GM18909 (cell line): ENCODE measurements around the gene CBX2.

Experiments used
- ATAC-seq: cut with Tn5 transposase; IDR thresholded peaks from one replicate; pipeline ENCODE4 v1.9.1; 2021; ENCODE audit warnings: mild to moderate bottlenecking; ENCODE audit not compliant: unreplicated experiment, poor library complexity

The CBX2 gene

DNA sequence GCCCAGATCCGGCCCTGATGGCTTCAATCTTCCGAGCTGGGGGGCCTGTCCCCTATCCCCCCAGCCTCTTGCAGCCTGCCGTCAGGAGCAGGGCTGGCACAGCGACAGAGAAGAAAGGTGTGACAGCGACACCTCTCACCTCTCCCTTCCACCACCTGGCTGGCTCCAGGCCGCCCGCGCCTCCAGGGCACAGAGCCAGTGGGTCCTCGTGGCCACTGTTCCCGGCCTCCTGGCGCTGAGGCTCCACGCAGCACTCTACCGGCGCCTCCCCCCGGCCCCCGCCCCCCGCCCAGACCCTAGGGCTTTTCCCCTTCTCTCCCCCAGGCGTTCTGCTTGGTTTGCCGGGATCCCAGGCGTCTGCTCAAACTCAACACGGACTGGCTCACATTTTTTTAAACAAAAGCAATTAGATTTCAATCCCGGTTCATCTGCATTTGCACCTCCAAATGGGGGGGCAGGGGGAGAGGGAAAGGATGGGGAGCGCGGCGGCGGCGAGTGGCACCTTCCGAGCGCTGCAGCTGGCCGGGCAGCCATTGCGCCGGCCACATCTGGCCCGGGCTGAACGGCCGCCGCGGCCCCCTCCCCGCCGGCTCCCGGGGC is 31.7 kb downstream of the CBX2 start:
- ATAC-seq, result no peak

DNA sequence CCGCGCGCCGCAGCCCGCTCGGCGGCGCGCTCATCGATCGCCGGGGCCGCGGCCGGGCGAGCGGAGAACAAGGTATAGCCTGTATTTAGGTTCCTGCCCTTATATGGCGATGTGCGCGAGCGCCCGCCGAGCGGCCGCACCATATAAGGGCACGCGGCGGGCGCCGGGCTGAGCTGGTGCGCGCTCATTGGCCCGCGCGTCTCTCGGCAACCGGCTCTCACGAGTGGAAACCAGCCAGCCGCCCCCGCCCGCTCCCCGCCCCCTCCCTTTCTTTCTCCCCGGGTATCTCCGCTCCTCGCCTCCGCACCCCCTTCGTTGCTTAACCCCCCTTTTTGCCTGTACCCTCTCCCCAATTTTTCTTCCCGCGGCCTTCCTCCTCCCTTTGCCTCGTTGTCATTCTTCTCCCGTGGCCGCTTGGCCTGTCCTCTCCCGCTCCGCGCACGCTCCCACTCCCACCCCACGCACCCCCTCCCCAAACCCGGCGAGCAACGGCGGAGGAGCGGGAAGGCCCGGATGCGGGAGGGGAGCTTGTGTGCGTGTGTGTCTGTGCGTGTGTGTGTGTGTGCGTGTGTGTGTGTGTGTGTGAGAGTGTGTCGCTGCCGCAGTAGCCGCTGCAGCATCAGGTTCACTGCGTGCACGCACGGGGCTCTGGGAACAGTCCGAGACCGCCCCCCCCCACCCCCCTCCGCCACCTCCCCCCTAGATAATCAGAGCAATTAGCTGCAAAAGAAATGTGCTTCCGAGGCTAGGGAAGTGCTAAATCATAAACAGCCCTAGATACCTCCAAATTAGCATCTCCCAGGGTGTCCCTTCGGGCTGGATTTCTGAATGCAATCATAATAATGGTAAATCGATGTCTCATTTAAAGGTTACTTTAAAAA is 32.4 kb downstream of the CBX2 start:
- peak; percentile 81 for ATAC-seq

DNA sequence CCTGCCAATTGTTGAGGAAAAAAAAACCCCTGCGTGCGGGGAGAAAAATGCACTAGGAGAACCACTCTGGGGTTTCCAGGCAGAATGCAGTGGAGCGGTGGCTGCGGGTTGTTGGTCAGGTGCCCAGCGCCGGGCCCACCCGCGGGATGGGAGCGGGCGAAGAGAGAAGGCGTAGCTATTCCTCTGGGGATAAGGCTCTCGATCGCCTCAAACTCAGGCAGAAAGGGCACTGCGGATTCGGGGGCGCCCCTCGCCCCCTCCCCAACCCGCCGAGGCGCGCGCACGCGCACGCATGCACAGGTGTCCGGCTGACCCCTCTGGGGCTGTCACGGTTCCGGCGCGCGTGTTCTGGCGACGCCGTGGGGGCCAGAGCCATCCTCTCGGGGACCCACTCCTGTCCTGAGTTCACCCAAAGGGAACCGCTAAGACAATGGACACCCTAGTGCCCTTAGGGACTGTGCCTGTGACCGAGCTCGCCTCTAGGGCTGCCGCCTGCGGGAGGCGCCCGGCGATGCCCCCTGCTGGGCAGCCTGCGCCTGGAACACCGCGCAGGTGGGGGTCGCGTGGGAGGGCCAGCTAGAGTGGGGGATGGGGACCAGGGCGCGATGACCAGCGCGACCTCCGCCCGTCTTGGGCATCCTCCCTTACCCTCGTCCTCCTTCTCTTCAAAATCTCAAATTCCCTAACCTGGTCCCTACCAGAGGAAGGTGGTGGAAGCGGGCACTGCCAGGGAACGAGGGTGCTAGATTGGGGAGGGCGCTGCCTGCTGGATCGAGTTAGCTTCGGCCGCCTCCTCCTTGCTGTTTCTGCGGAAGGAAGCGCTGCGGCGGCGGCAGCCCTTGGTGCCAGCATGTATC is 33.3 kb downstream of the CBX2 start:
- no peak for ATAC-seq

DNA sequence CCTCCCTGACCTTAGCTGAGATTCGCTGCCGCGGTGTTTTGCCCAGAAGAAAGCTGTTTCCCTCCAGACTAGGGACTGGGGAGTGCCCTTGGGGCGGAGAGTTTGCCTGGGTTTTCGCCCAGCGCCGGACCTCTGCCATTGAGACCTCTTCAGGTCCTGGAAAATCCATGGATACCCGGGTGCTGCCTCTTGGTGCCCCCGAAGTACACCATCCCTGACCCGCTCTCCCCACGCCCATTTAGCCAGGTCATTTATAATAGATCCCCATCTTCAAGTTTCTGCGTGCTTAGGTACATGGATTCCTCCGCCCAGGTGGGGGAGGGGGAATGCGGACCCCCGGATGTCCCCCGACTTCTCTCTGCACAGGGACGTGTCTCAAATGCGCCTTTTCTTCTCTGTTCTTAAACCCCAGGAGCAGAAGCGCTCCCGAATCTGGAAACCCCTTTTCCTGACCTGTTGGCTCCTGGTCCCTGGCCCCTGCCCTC is 34.0 kb downstream of the CBX2 start:
- no peak for ATAC-seq

DNA sequence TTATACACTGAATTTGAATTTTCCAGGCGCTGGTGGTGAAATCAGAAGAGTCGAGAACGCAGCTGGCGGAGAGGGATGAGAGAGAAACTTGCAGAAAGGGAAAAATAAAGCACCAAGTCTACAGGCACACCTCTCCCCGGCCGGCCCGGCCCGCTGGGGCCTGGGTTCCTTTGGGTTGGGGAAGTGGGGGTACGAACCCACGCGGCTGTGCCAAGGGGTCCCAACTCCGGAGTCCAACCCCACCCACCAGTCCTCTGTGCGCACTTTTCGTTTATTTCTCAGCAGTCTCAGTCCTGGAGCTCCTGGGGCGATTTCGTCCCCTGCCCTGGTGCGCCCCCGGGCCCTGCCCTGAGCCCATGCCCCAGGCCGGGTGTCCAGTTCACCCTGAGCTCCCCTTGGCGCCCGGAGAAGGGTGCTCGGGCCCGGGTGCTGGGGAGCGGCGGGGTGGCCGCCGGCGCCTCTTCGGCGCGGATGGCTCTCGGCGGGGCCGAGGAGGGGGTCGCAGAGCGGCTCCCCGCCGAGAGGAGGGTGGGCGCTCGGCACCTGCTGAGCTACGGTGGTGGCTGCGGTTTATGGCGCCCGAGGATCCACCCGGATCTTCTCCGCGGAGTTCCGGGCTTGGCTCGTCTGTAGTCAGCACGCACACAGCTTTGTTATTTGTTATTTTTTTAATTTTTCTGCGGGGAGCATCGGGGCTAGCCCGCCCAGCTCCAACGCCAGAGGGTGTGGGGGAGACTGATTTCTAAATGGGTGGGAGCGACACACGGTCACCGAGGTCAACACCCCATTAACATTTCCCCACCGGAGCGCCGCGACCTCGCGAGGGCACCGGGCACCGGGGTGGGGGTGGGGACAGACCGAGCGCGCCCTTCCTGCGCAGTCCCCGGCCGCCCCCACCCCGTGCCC is 34.7 kb downstream of the CBX2 start:
- no peak for ATAC-seq

DNA sequence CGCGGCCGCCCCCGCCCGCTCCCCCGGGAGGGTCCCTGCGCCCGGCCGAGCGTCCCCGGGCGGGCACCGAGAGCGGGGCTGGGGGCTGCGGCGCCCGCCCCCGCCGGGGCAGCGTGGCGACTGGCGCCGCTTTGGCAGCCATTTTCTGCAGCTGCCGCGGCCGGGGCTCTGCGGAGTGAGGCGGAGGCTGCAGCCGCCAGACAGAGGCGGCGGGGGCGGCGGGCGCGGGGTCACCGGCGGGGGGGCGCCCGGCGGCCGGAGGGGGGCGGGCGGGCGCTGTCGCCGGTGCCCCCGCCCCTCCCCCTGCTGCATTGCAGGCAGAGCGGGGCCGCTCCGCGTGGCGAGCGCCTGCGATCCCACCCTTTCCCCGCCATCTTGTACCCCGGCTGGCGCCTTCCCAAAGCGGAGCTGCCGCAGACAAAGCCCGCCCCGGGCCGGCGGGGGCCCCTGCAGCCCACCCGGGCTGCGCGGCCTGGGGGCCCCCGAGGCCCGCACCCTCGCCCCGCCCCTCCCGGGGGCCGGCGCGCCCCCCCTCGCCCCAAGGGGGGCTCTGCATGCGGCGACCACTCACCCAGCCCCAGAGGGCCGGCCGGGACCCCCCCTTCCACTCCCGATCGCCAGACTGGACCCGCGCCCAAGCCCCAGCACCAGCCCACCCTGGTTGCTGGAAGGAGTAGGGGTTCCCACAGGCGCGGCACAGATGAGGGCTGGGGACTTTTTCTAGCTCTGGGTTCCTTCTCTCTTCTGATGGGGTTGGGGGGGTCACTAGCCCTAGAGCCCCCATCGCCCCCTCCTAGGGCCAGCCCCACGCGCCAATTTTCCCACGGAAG is 35.6 kb downstream of the CBX2 start:
- ATAC-seq, result no peak

DNA sequence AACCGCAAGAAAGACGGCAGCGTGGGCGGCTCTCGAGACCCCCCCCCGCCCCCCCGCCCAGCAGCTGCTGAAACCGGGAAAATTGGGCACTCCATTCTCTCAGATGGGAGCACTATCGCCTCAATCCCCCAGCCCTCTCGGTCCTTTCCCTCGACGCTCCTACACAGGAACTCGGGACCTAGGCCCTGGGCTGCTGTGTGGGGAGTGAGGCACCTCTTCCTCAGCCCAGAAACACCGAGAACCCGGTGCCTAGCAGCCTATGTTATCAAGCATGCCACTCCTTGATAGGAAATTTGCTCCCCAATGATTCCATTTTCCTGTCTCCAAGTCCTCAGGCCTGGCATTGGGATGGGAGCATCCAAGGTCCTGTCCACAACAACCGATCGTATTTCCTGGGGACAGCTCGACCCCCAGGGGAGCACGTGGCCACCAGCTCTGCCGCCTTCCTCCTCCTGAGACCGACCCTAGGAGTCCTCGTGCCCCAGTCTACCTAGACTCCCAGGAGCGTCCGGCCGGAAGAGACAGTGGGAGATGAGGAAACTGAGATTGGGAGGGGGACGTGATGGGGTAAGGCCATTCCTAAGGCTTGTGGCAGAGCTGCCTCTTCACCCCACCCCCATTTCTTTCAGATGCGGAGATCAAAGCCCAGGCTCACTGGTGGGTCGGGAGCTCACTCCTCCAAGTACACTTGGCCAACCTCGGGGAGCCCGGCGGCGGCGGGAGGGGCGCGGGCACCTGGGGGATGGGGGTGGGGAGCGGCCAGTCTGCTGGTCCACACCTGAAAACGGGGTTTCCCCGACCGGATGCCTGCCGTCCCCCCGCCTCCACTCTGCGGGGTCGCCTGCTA is 36.4 kb downstream of the CBX2 start:
- ATAC-seq, result no peak

DNA sequence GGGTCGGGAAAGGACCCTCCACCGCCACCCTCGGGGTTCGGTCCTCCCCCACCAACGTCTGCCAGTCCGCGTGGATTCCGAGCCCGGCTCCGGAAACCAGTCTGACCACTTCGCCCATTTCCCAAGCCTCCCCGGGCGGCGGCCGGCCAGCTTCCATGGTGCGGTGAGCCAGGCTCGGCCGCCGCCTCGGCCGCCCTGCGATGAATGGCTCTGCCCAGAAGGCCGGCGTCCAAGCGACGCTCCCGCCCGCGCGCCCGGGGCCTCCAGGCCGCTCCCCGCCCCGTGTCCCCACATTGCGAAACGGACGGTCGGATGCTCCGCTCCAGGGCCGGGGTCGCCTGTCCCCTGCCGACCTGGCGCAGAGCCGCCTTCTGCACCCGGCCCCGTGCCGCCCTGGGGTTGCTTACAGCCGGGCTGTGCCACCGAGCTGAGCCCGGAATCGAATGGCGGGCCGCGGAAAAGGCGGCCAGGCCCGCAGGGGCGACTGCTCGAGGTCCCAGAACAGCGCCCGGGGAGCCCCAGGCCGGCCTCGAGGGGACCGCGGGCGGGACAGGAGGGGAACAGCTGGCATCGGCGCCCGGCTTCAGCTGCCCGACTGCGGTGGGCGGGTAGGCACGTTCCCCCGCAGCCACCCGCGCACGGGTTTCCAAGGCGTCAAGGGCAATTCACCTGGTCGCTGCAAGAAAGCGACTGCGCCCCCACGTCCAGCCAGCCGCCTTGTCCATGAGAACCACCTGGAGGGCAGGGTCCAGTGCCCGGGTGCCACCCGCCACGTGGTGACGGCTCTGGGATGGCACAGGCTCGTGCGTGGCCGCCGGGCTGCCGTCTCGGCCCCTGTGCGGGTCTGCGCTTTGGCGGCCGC is 37.3 kb downstream of the CBX2 start:
- no peak for ATAC-seq

DNA sequence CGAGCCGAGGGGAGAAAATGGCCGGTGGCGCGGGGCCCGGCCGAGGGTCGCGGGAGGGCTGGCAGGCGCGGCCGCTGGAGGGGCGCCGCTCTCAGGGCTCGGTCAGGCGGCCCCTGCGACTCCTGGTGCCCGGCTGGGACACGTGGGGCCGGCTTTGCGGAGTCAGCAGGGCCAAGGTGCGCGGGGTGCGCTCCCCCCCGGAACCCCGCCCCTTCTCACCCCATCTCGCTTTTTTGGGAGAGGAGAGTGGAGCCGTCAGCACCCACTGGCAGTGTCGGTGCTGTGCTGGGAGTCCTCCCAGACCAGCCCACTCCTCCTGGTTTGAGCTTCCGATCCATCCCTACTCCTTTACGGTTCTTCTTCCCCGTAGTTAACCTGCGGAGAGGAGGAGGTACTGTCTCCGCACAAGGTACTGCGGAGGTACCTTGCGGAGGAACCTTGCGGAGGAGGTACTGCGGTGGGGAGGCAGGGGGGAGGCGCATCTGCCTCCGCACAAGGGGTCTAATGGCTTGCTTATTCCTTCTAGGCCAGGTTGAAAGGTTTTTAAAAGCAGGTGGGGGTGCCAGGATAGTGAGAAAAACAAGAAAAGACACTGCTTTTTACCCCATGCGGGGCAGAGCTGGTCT is 38.0 kb downstream of the CBX2 start:
- no peak for ATAC-seq

DNA sequence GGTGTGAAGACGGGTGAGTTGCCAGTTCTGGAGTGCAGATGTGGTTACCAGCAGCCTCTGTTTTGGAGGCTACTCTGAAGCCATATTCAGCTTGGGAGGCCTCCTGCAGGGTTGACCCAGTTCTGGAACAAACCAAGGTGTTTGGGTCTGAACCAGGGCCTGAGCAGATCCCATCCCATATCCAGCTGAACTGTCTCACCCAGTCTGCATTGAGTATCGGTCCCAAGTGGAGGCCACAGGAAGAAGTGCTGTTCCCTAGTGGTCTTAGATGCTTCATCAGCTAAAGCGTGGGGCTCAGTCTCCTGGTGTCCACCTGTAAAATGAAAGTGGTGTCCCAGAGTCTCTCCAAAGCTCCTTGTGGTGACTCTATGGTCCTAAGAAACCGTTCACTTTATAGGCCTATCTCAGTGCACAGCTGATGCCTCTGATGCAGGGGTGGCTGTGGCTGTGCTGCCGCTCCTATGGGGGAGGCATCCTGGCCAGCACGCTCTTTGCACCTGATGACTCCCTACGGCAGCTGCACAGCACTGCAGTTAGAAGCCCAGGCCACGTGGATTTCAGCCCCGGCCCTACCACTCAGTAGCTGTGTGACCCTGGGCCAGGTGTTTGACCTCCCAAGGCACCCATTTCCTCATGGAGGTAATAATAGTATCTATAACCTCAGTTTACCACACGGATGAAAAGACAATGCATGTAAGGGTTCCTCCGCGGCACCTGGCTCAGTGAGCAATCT is 40.2 kb downstream of the CBX2 start:
- no peak for ATAC-seq

DNA sequence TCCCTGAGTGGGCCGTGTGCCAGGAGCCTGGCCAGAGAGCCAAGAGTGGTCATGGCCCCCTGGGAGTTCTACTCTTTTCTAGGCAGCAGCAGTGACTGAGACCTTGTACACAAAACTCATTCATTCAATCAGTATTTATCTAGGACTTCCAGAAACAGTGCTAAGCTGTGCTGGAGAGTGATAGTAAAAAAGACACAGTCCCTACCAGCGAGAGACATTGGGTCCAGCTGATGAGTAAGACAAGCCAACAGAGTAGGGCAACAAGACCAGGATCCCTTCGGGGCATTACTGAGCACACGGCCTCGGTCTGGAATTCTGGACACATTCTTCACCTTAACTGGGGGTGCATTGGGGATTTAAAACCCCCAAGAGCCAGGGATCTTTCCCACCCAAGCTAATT is 41.1 kb downstream of the CBX2 start:
- no peak for ATAC-seq

DNA sequence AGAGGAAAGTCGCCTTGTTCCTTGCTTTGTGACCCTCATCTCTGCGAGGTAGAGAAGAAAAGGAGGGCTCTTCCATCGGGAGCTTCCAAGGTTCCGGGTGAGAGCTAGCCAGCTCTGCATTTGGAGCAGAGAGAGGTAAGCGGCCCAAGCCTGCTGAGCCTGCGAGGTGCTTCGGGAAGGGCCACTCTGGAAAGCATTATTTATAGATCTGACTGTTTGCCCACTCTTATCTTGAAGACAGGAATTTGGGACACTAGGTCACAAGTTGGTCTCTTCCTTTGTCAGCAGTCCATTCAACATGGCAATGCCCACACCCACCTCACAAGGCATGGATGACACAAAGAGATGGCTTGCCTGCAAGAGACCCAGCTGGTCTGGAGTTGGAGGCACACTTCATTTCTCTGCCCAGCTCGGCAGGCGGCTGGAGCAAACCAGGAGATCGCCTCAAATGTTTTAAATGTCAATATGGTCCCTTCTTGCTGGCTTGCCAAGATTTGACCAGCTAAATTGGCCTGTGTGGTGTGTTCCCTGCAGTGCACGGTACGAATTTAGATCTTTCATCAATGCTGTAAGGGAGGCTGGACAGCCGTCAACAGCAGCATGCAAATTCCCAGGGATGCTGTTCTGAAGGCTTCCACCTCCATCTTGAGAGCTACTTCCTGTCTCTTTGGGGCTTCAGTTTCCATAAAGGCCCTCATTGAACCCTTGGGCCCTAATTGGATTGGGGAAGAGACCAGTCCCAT is 41.8 kb downstream of the CBX2 start:
- ATAC-seq, result no peak

DNA sequence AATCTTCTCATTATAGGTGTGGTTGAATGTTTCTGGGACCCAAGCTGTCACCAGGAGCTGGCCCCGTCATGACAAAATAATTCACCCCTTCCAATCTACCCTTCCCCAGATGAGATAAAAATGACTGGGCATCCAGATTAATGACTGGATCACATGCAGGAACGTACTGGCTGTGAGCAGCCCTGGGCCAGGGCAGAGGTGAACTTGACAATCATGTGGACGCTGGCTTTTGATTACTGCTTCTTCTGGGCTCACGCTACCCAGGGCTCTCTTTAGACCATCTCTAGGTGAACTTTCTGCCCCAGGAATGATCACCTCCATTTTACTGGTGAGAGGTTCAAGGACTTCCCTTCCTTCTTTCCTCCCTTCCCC is 43.0 kb downstream of the CBX2 start:
- ATAC-seq, result no peak

DNA sequence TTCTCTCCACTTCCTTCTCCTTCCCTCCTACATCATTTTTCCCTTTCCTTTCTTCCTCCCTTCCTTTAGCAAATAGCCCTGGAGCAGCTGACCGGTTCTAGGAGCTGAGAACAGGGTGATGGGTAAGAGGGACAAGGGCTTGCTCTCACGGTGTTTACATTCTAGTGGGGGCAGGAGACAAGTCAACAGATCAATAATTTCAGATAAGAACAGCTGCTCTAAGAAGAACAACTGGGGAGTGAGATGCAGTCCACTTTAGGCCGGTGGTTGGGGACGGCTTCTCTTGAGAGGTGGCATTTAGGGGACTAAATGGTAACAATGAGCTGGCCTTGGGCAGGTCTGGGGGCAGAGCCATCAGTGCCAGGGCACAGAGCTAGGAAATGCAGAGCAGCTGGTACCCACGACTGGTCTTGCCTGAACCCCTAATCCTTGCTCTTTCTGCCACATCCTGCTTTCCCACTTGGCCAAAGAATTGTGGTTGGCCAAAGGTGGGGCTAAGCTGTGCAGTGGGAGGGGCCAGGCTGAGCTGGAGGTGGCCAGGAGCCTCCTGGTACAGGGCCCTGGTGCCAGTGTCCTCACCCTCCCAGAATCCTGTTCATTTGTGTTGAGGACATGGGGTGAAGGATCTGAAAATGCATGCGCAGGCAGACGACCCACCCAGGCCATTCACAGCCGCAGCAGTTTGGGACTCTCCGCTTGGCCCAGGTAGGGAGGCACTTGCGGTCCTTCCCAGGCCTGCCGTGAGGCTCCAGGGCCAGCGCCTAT is 43.6 kb downstream of the CBX2 start:
- ATAC-seq, result no peak

DNA sequence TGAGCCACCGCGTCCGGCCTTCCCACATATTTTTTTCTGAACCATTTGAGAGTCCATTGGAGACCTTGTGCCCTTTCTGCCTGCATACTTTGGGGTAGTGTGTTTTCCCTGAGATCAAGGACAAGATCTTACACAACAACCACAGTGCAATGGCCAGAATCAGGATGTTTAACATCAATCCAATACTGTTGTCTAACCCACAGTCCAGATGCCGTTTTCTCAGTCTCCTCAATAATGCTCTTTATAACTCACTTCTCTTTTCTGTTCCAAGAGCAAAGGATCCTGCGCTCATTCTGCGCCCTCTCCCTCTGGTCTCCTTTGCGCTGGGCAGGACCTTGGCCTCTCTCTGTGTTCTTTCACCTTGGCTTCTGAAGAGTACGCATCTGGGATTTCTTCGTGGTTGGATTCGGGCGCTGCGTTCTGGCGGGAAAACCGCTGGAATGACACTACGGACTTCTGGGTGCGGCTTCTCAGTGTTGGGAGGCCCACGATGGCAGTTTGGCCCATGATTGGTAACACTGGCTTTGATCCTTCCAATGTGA is 44.7 kb downstream of the CBX2 start:
- no peak for ATAC-seq
